Activated CD4-positive, alpha-beta memory T cell treated with anti-CD3 and anti-CD28 coated beads for 36 hours (primary cell): ENCODE results near the gene C1GALT1C1. TPM values are rescaled to one million over a fixed set of nuclear protein-coding genes. Genes with fewer than 3 reads are reported as not detected.
"Not testable (repeated sequence)": the region's sequence is repeated elsewhere in the genome, so short reads cannot be mapped to it uniquely, and the experiment has no call there.

Experiments used
- CTCF ChIA-PET: fragments of 350-600 bp; sonication (Branson Sonifier 250); formaldehyde crosslinking; loops from one replicate; lab custom pipeline; 2021; ENCODE audit warnings: antibody characterized with exemption, inconsistent platforms; lab: Charles Lee
- POLR2A ChIA-PET: fragments of 350-600 bp; sonication (Branson Sonifier 250); formaldehyde crosslinking; loops from one replicate; lab custom pipeline; 2021; ENCODE audit warnings: antibody characterized with exemption; lab: Charles Lee
- DNase-seq: peaks from one replicate; pipeline ENCODE4 v3.0.0-alpha.2; 2020
- H3K27ac Mint-ChIP-seq: one replicate; pipeline ENCODE4 v1.8.0; 2021; ENCODE audit warnings: mixed read lengths
- H3K27me3 Mint-ChIP-seq: one replicate; pipeline ENCODE4 v1.8.0; 2021; ENCODE audit warnings: mixed read lengths
- H3K36me3 Mint-ChIP-seq: one replicate; pipeline ENCODE4 v1.8.0; 2021; ENCODE audit warnings: mixed read lengths
- H3K4me1 Mint-ChIP-seq: one replicate; pipeline ENCODE4 v1.8.0; 2021; ENCODE audit warnings: low read depth, mixed read lengths
- H3K4me3 Mint-ChIP-seq: one replicate; pipeline ENCODE4 v1.8.0; 2021; ENCODE audit warnings: mild to moderate bottlenecking, mixed read lengths
- H3K9me3 Mint-ChIP-seq: one replicate; pipeline ENCODE4 v1.8.0; 2021; ENCODE audit warnings: mixed read lengths
- intact Hi-C: fragments of 100-400 bp; cut with micrococcal nuclease; formaldehyde crosslinking; loops from one replicate; pipeline ENCODE4 v1.15.1; 2023
- total RNA-seq, 2 experiments: library from RNA; stranded (reverse); gene quantifications; one replicate each; pipeline ENCODE4 v1.2.3, GENCODE V29; 2021

The C1GALT1C1 gene
- total RNA-seq, 2 experiments from 2014 or later: 17.7 to 19.7 TPM

- POLR2A ChIA-PET, H3K4me3 Mint-ChIP-seq, H3K4me1 Mint-ChIP-seq, H3K27ac Mint-ChIP-seq, H3K27me3 Mint-ChIP-seq, CTCF ChIA-PET, H3K9me3 Mint-ChIP-seq, intact Hi-C loops, DNase-seq, H3K36me3 Mint-ChIP-seq: not testable (repeated sequence)
Measured at GRCh38 chrX:120652256-120652655, 22.4 kb upstream of the C1GALT1C1 start.

GRCh38 chrX:120647127-120647526, 17.3 kb upstream of the C1GALT1C1 start:
- ChIA-PET CTCF (no interaction called here), POLR2A (no interaction called here)
- Mint-ChIP-seq H3K4me1 (no peaks in the 10 kb centered on the region), H3K27me3 (no peaks in the 10 kb centered on the region), H3K36me3 (no peaks in the 10 kb centered on the region), H3K4me3 (no peak overlapping the region), H3K9me3 (no peaks in the 10 kb centered on the region), H3K27ac (no peak overlapping the region)
- intact Hi-C loops: no loop called here
- DNase-seq: no peak

- Mint-ChIP-seq H3K36me3 (no peaks in the 10 kb centered on the region), H3K27ac (no peak overlapping the region), H3K4me3 (no peak overlapping the region), H3K4me1 (no peaks in the 10 kb centered on the region), H3K9me3 (no peaks in the 10 kb centered on the region), H3K27me3 (no peaks in the 10 kb centered on the region)
- ChIA-PET CTCF (no interaction called here), POLR2A (no interaction called here)
- intact Hi-C loops: no loop called here
- no peak for DNase-seq
Measured at GRCh38 chrX:120642871-120643270, 13.0 kb upstream of the C1GALT1C1 start.

GRCh38 chrX:120638619-120639018, 8.8 kb upstream of the C1GALT1C1 start:
- Mint-ChIP-seq H3K4me1 (no peaks in the 10 kb centered on the region), H3K9me3 (no peaks in the 10 kb centered on the region), H3K4me3 (no peak overlapping the region), H3K36me3 (no peaks in the 10 kb centered on the region), H3K27ac (no peak overlapping the region), H3K27me3 (no peaks in the 10 kb centered on the region)
- ChIA-PET POLR2A (no interaction called here), CTCF (no interaction called here)
- intact Hi-C loops: no loop called here
- DNase-seq: no peak

- no peak overlapping the region for H3K4me3 Mint-ChIP-seq
- ChIA-PET CTCF (no interaction called here), POLR2A (interaction anchor here (1.9 kb wide), 1 partner anchor 21 kb away, joined by 7 read pairs; the partner anchor contains the start of gene MCTS1)
- no peaks in the 10 kb centered on the region for H3K27me3 Mint-ChIP-seq
- peaks cover 4% of the 10 kb centered on the region for H3K36me3 Mint-ChIP-seq
- H3K9me3 Mint-ChIP-seq: no peaks in the 10 kb centered on the region
- intact Hi-C loops: no loop called here
- DNase-seq: no peak
- H3K27ac Mint-ChIP-seq: no peak overlapping the region
- H3K4me1 Mint-ChIP-seq: peaks cover 23% of the 10 kb centered on the region
Measured at GRCh38 chrX:120625371-120625770, 4.5 kb downstream of the C1GALT1C1 start.

- Mint-ChIP-seq H3K27ac (no peak overlapping the region), H3K4me1 (peaks cover 5% of the 10 kb centered on the region), H3K36me3 (peaks cover 16% of the 10 kb centered on the region), H3K9me3 (no peaks in the 10 kb centered on the region), H3K27me3 (no peaks in the 10 kb centered on the region), H3K4me3 (no peak overlapping the region)
- intact Hi-C loops: no loop called here
- ChIA-PET CTCF (interaction anchor here (1.2 kb wide), 1 partner anchor 9 kb away, joined by 3 read pairs; no protein-coding TSS in a partner anchor), POLR2A (interaction anchor here (1.2 kb wide), 1 partner anchor 14 kb away, joined by 4 read pairs; the partner anchor contains the start of gene MCTS1)
- DNase-seq: no peak
Measured at GRCh38 chrX:120617996-120618630, 11.7 kb downstream of the C1GALT1C1 start.

GRCh38 chrX:120614816-120615215, 15.0 kb downstream of the C1GALT1C1 start:
- Mint-ChIP-seq H3K27me3 (no peaks in the 10 kb centered on the region), H3K4me3 (no peak overlapping the region), H3K36me3 (peaks cover 15% of the 10 kb centered on the region), H3K4me1 (peaks cover 4% of the 10 kb centered on the region), H3K27ac (no peak overlapping the region), H3K9me3 (no peaks in the 10 kb centered on the region)
- ChIA-PET POLR2A (no interaction called here), CTCF (no interaction called here)
- no peak for DNase-seq
- intact Hi-C loops: no loop called here

GRCh38 chrX:120612086-120612485, 17.8 kb downstream of the C1GALT1C1 start:
- H3K4me1 Mint-ChIP-seq: no peaks in the 10 kb centered on the region
- CTCF ChIA-PET: no interaction called here
- H3K27ac Mint-ChIP-seq: no peak overlapping the region
- no peaks in the 10 kb centered on the region for H3K9me3 Mint-ChIP-seq
- no peak overlapping the region for H3K4me3 Mint-ChIP-seq
- H3K36me3 Mint-ChIP-seq: peaks cover 12% of the 10 kb centered on the region
- no peaks in the 10 kb centered on the region for H3K27me3 Mint-ChIP-seq
- intact Hi-C loops: no loop called here
- POLR2A ChIA-PET: no interaction called here
- no peak for DNase-seq

GRCh38 chrX:120604361-120604782, 25.5 kb downstream of the C1GALT1C1 start:
- ChIA-PET POLR2A (interaction anchor here (1.0 to 3.4 kb wide), 6 partner anchors 14 to 55 kb away, joined by 3 to 25 read pairs (median 6); partner anchors contain the start of genes C1GALT1C1 and CUL4B), CTCF (no interaction called here)
- Mint-ChIP-seq H3K27ac (peak overlapping the region; percentile 97), H3K36me3 (peaks cover 3% of the 10 kb centered on the region), H3K27me3 (no peaks in the 10 kb centered on the region), H3K4me1 (peaks cover 8% of the 10 kb centered on the region), H3K9me3 (no peaks in the 10 kb centered on the region), H3K4me3 (peak overlapping the region; percentile 95)
- peak; percentile 46 for DNase-seq
- intact Hi-C loops: loop anchor here (1.0 to 5.0 kb wide), 3 partner anchors 26 to 107 kb away; partner anchors contain the start of gene C1GALT1C1

- H3K4me3 Mint-ChIP-seq: peak within 1 kb of the TSS; percentile 95
- peaks cover 3% of the 10 kb centered on the region for H3K36me3 Mint-ChIP-seq
- peaks cover 8% of the 10 kb centered on the region for H3K4me1 Mint-ChIP-seq
- no peaks in the 10 kb centered on the region for H3K9me3 Mint-ChIP-seq
- peak; percentile 87 for DNase-seq
- no peaks in the 10 kb centered on the region for H3K27me3 Mint-ChIP-seq
- H3K27ac Mint-ChIP-seq: peak within 1 kb of the TSS; percentile 97
- intact Hi-C loops: loop anchor here (1.0 to 5.0 kb wide), 3 partner anchors 26 to 107 kb away; partner anchors contain the start of gene C1GALT1C1
- POLR2A ChIA-PET: interaction anchor here (1.0 to 3.4 kb wide), 6 partner anchors 15 to 54 kb away, joined by 3 to 25 read pairs (median 6); partner anchors contain the start of genes C1GALT1C1 and CUL4B
- CTCF ChIA-PET: interaction anchor here (0.6 kb wide), 1 partner anchor 118 kb away, joined by 3 read pairs; no protein-coding TSS in a partner anchor
Measured at GRCh38 chrX:120603707-120604360, 26.0 kb downstream of the C1GALT1C1 start, which contains the start of gene MCTS1. Gene MCTS1, plus strand, starts transcription at chrX:120604101. Its CDS starts 136 bp downstream, at chrX:120604237.

GRCh38 chrX:120585702-120586101, 44.2 kb downstream of the C1GALT1C1 start:
- intact Hi-C loops: no loop called here
- H3K27ac Mint-ChIP-seq: no peak overlapping the region
- no peaks in the 10 kb centered on the region for H3K36me3 Mint-ChIP-seq
- no peak for DNase-seq
- no peaks in the 10 kb centered on the region for H3K9me3 Mint-ChIP-seq
- H3K4me3 Mint-ChIP-seq: no peak overlapping the region
- ChIA-PET POLR2A (no interaction called here), CTCF (no interaction called here)
- no peaks in the 10 kb centered on the region for H3K4me1 Mint-ChIP-seq
- H3K27me3 Mint-ChIP-seq: no peaks in the 10 kb centered on the region
